ENCODE measurements around the gene CES5A.

DNA sequence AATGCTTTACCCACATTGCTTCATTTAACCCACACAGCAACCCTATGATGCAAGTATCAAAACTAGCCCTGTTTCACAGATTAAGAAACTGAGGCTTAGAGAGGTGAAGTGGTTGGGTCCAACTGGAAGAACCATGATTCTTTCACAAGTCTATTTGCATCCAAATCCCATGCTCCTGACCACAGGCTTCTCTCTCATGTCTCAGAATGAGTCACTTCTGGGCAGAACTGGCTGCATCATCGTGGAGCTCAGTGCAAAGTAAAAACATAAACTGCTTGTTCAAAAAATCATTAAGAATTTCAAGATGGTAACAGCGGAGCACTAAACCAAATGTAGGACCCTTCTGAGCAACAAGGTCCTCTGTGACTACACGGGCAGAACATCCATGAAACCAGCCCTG, 22.1 kb downstream of the CES5A start:
- TF ChIP-seq BRCA1 (IDR thresholded peaks at IDR 0.05; ENCODE audit: low read depth, low read length) (no peak), EZH2 (IDR thresholded peaks at IDR 0.05; ENCODE audit: low read depth, low read length, severe bottlenecking) (no peak)

Data from H1 (cell line).